Peyer's patch (tissue), 4 donors: Measurements from ENCODE around the gene MACROD2. TPM values are rescaled to one million over a fixed set of nuclear protein-coding genes. Genes with fewer than 3 reads are reported as not detected.

Experiments used
- DNase-seq, 3 donors: peaks; one replicate each; pipeline ENCODE4 v3.0.0-alpha.2; 2017 to 2019
- H3K27ac ChIP-seq, 4 donors: fragments of 200-600 bp; sonication (generic); one replicate each; pipeline ENCODE4 v1.5.1; 2016 to 2019
- H3K27me3 ChIP-seq, 2 donors: fragments of 200-600 bp; sonication (generic); one replicate each; pipeline ENCODE4 v1.5.1; 2019
- H3K36me3 ChIP-seq, 3 donors: fragments of 200-600 bp; sonication (generic); one replicate each; pipeline ENCODE4 v1.5.1; 2016 to 2019
- H3K4me1 ChIP-seq, 4 donors: fragments of 200-600 bp; sonication (generic); one replicate each; pipeline ENCODE4 v1.5.1; 2016 to 2019
- H3K4me3 ChIP-seq, 4 donors: fragments of 200-600 bp; sonication (generic); 1 replicate in 3 of 4; 2 replicates in 1 of 4; pipeline ENCODE4 v1.5.1; 2016 to 2019; ENCODE audit warnings: mild to moderate bottlenecking in 1 of 4
- H3K9me3 ChIP-seq, 4 donors: fragments of 200-600 bp; sonication (generic); one replicate each; pipeline ENCODE4 v1.5.1; 2016 to 2019; ENCODE audit warnings: mild to moderate bottlenecking in 1 of 4
- CTCF ChIP-seq, 6 experiments: fragments of 450-650 bp in 4 of 6; fragments of 200-600 bp in 2 of 6; sonication (generic) in 1 of 6; IDR thresholded peaks; one replicate each; pipeline ENCODE4 v1.5.1; 2017 to 2019; ENCODE audit warnings: antibody characterized with exemption in 6 of 6, mild to moderate bottlenecking in 3 of 6, moderate library complexity in 1 of 6
- POLR2A ChIP-seq, 2 donors: fragments of 450-650 bp; IDR thresholded peaks; one replicate each; pipeline ENCODE4 v1.5.1; 2017; ENCODE audit warnings: antibody characterized with exemption in 2 of 2, mild to moderate bottlenecking in 2 of 2, moderate library complexity in 2 of 2
- total RNA-seq, 4 donors: library from RNA; depleted of rRNA; stranded (reverse); fragments of >200 nt; gene quantifications; one replicate each; pipeline ENCODE4 v1.1.0, GENCODE V29; 2016

The MACROD2 gene
- total RNA-seq, 4 donors from 2014 or later: 2.5 to 10.7 (median 6.5) TPM

GRCh38 chr20:14597206-14597715 lies 601.9 kb downstream of the MACROD2 start:
- no peaks in the 10 kb centered on the region for H3K27me3 ChIP-seq
- H3K4me3 ChIP-seq: no peak overlapping the region
- no peaks in the 10 kb centered on the region for H3K36me3 ChIP-seq
- TF ChIP-seq CTCF (IDR thresholded peaks at IDR 0.05) (no peak), POLR2A (IDR thresholded peaks at IDR 0.05) (no peak)
- H3K4me1 ChIP-seq: no peaks in the 10 kb centered on the region
- DNase-seq: no peak
- no peak overlapping the region for H3K27ac ChIP-seq
- no peaks in the 10 kb centered on the region for H3K9me3 ChIP-seq

- no peak for DNase-seq
- Histone ChIP-seq H3K36me3 (no peaks in the 10 kb centered on the region), H3K27ac (no peak overlapping the region), H3K27me3 (no peaks in the 10 kb centered on the region), H3K9me3 (no peaks in the 10 kb centered on the region), H3K4me1 (no peaks in the 10 kb centered on the region), H3K4me3 (no peak overlapping the region)
- no peak for TF ChIP-seq POLR2A (IDR thresholded peaks at IDR 0.05)
- TF ChIP-seq CTCF (IDR thresholded peaks at IDR 0.05): no peak
Measured at GRCh38 chr20:14599613-14600012, 604.3 kb downstream of the MACROD2 start.

- no peak overlapping the region for H3K27ac ChIP-seq
- TF ChIP-seq POLR2A (IDR thresholded peaks at IDR 0.05) (no peak), CTCF (IDR thresholded peaks at IDR 0.05) (no peak)
- no peaks in the 10 kb centered on the region for H3K27me3 ChIP-seq
- no peak overlapping the region for H3K4me3 ChIP-seq
- DNase-seq: no peak
- no peaks in the 10 kb centered on the region for H3K9me3 ChIP-seq
- no peaks in the 10 kb centered on the region for H3K36me3 ChIP-seq
- no peaks in the 10 kb centered on the region for H3K4me1 ChIP-seq
Measured at GRCh38 chr20:14600527-14600926, 605.2 kb downstream of the MACROD2 start.

- Histone ChIP-seq H3K4me3 (no peak overlapping the region), H3K27me3 (no peaks in the 10 kb centered on the region)
- no peak for TF ChIP-seq POLR2A (IDR thresholded peaks at IDR 0.05)
- TF ChIP-seq CTCF (IDR thresholded peaks at IDR 0.05): no peak
Measured at GRCh38 chr20:14604143-14604542, 608.8 kb downstream of the MACROD2 start.

GRCh38 chr20:14609328-14610221 lies 614.3 kb downstream of the MACROD2 start:
- TF ChIP-seq CTCF (IDR thresholded peaks at IDR 0.05): no peak
- TF ChIP-seq POLR2A (IDR thresholded peaks at IDR 0.05): no peak
- H3K4me3 ChIP-seq: no peak overlapping the region
- H3K36me3 ChIP-seq: no peaks in the 10 kb centered on the region
- no peak for DNase-seq
- no peaks in the 10 kb centered on the region for H3K27me3 ChIP-seq
- no peaks in the 10 kb centered on the region for H3K9me3 ChIP-seq
- no peak overlapping the region for H3K27ac ChIP-seq
- no peaks in the 10 kb centered on the region for H3K4me1 ChIP-seq

More at GRCh38 chr20:14604143-14604542, 608.8 kb downstream of the MACROD2 start:
- Histone ChIP-seq H3K36me3 (no peaks in the 10 kb centered on the region), H3K9me3 (no peaks in the 10 kb centered on the region), H3K4me1 (no peaks in the 10 kb centered on the region), H3K27ac (no peak overlapping the region)
- no peak for DNase-seq
